ENCODE results near the gene LRRFIP1. TPM values are rescaled to one million over a fixed set of nuclear protein-coding genes. Genes with fewer than 3 reads are reported as not detected.
A peak's percentile ranks its signal among the peaks of the same experiment; 100 is the strongest.
"Not testable (repeated sequence)": the region's sequence is repeated elsewhere in the genome, so short reads cannot be mapped to it uniquely, and the experiment has no call there.

LRRFIP1 gene
- total RNA-seq, 1 donor from 2014 or later, result 150 TPM

GRCh38 chr2:237682151-237682550 is 54.8 kb downstream of the LRRFIP1 start:
- DNase-seq (ENCODE audit: extremely low read depth, low read depth, low spot score), result no peak

GRCh38 chr2:237682856-237683670 is 55.7 kb downstream of the LRRFIP1 start:
- DNase-seq (ENCODE audit: extremely low read depth, low read depth, low spot score), result no peak

GRCh38 chr2:237685408-237685807 is 58.0 kb downstream of the LRRFIP1 start:
- DNase-seq (ENCODE audit: extremely low read depth, low read depth, low spot score), result no peak

GRCh38 chr2:237686659-237687136 is 59.3 kb downstream of the LRRFIP1 start:
- no peak for DNase-seq (ENCODE audit: extremely low read depth, low read depth, low spot score)

GRCh38 chr2:237688081-237688480 is 60.7 kb downstream of the LRRFIP1 start:
- DNase-seq (ENCODE audit: extremely low read depth, low read depth, low spot score), result no peak

GRCh38 chr2:237688541-237688940 is 61.2 kb downstream of the LRRFIP1 start:
- not testable (repeated sequence) for DNase-seq (ENCODE audit: extremely low read depth, low read depth, low spot score)

- DNase-seq (ENCODE audit: extremely low read depth, low read depth, low spot score), result no peak
Measured at GRCh38 chr2:237689336-237690131, 62.1 kb downstream of the LRRFIP1 start.

- no peak for DNase-seq (ENCODE audit: extremely low read depth, low read depth, low spot score)
Measured at GRCh38 chr2:237691029-237691907, 63.9 kb downstream of the LRRFIP1 start.

GRCh38 chr2:237691908-237692600 is 64.7 kb downstream of the LRRFIP1 start:
- DNase-seq (ENCODE audit: extremely low read depth, low read depth, low spot score), result no peak

- DNase-seq (ENCODE audit: extremely low read depth, low read depth, low spot score), result no peak
Measured at GRCh38 chr2:237692601-237693290, 65.4 kb downstream of the LRRFIP1 start.

- DNase-seq (ENCODE audit: extremely low read depth, low read depth, low spot score), result no peak
Measured at GRCh38 chr2:237693291-237693994, 66.1 kb downstream of the LRRFIP1 start.

- no peak for DNase-seq (ENCODE audit: extremely low read depth, low read depth, low spot score)
Measured at GRCh38 chr2:237694415-237695194, 67.2 kb downstream of the LRRFIP1 start.

- DNase-seq (ENCODE audit: extremely low read depth, low read depth, low spot score), result peak; percentile 92
Measured at GRCh38 chr2:237695201-237695780, 67.9 kb downstream of the LRRFIP1 start.

GRCh38 chr2:237696461-237696860 is 69.1 kb downstream of the LRRFIP1 start:
- no peak for DNase-seq (ENCODE audit: extremely low read depth, low read depth, low spot score)

GRCh38 chr2:237697586-237698357 is 70.4 kb downstream of the LRRFIP1 start:
- DNase-seq (ENCODE audit: extremely low read depth, low read depth, low spot score), result no peak

GRCh38 chr2:237698358-237698694 is 70.9 kb downstream of the LRRFIP1 start:
- DNase-seq (ENCODE audit: extremely low read depth, low read depth, low spot score), result no peak

GRCh38 chr2:237699870-237700511 is 72.6 kb downstream of the LRRFIP1 start:
- DNase-seq (ENCODE audit: extremely low read depth, low read depth, low spot score), result no peak
